Heart left ventricle (tissue), 16 donors: ENCODE measurements around the gene SMYD1. TPM values are rescaled to one million over a fixed set of nuclear protein-coding genes. Genes with fewer than 3 reads are reported as not detected.

Source experiments
- ATAC-seq, 4 donors: fragments of 200-7000 bp; cut with Tn5 transposase; one replicate each; pipeline ENCODE4 v1.9.1; 2020 to 2022; ENCODE audit warnings: moderate library complexity in 4 of 4, mild to moderate bottlenecking in 3 of 4, moderate number of reproducible peaks in 1 of 4
- DNase-seq, 5 donors: peaks; one replicate each; pipeline ENCODE4 v3.0.0-alpha.2; 2020
- H3K27ac ChIP-seq, 12 donors: fragments of 200-600 bp; sonication (generic) in 4 of 12; one replicate each; pipeline versions ENCODE4 v1.5.0 to v1.8.0; 2016 to 2022; ENCODE audit warnings: mild to moderate bottlenecking in 2 of 12
- H3K27me3 ChIP-seq, 9 donors: fragments of 200-600 bp; sonication (generic) in 2 of 9; one replicate each; pipeline versions ENCODE4 v1.5.1 to v1.8.0; 2016 to 2022; ENCODE audit warnings: mild to moderate bottlenecking in 3 of 9
- H3K36me3 ChIP-seq, 9 donors: fragments of 200-600 bp; sonication (generic) in 2 of 9; one replicate each; pipeline versions ENCODE4 v1.5.0 to v1.8.0; 2018 to 2022; ENCODE audit warnings: mild to moderate bottlenecking in 2 of 9
- H3K4me1 ChIP-seq, 12 donors: fragments of 200-600 bp; sonication (generic) in 4 of 12; one replicate each; pipeline versions ENCODE4 v1.5.0 to v1.8.0; 2016 to 2022; ENCODE audit warnings: mild to moderate bottlenecking in 3 of 12
- H3K4me3 ChIP-seq, 12 donors: fragments of 200-600 bp; sonication (generic) in 4 of 12; one replicate each; pipeline versions ENCODE4 v1.5.0 to v1.8.0; 2017 to 2022; ENCODE audit warnings: mild to moderate bottlenecking in 9 of 12, moderate library complexity in 4 of 12
- H3K9me3 ChIP-seq, 12 donors: fragments of 200-600 bp; sonication (generic) in 4 of 12; one replicate each; pipeline versions ENCODE4 v1.5.0 to v1.8.0; 2016 to 2022; ENCODE audit warnings: mild to moderate bottlenecking in 1 of 12
- CTCF ChIP-seq, 12 donors: fragments of 200-600 bp; sonication (generic) in 4 of 12; IDR thresholded peaks; one replicate each; pipeline versions ENCODE4 v1.5.0 to v1.8.0; 2018 to 2022; ENCODE audit warnings: antibody characterized with exemption in 12 of 12, mild to moderate bottlenecking in 5 of 12
- POLR2A ChIP-seq, 2 donors: fragments of 450-650 bp; IDR thresholded peaks; one replicate each; pipeline ENCODE4 v1.6.1; 2017; ENCODE audit warnings: antibody characterized with exemption in 2 of 2, mild to moderate bottlenecking in 2 of 2, moderate library complexity in 2 of 2
- WGBS, 4 donors: extraction: QIAGEN DNeasy Blood & Tissue Kit in 2 of 4; methylation state at CpG; one replicate each; pipeline versions ENCODE4 v1.1.5 to v1.1.7; 2013 to 2018; 5-methylcytosine and 5-hydroxymethylcytosine counted together
- intact Hi-C, 10 donors: fragments of 100-400 bp; cut with DNase I; formaldehyde crosslinking; loops; one replicate each; pipeline versions ENCODE4 v1.11.1 to v1.14.2; 2022
- polyA plus RNA-seq, 2 donors: library from polyadenylated mRNA; stranded (reverse); fragments of 200-250 nt; gene quantifications; one replicate each; pipeline ENCODE4 v1.2.3, GENCODE V29; 2013
- total RNA-seq, 9 donors: library from RNA; depleted of rRNA in 2 of 9; stranded (reverse); fragments of >200 nt in 2 of 9; fragmentation: NEBNext Ultra II Directional in 3 of 9; extraction: Animal tissue kit (Norgen Biotek cat#: 25700) in 3 of 9; gene quantifications; one replicate each; pipeline versions ENCODE4 v1.1.0 to v1.2.4, GENCODE V29; 2016 to 2023
- donor health status: ischemic (EF 13 %, LVEDD 7.1; RV severe dilation, severe dysfunction).
- donor health status: healthy with polysubstance abuse.
- donor health status: DM: no; HTN: yes; CAD: no.
- donor health status: DM: no; HTN: no; CAD: no.
- donor health status: ischemic (EF 25% LVEDD 6.9; RV normal size, moderate dysfunction).
- donor health status: ischemic (EF 25% LVEDD 5.7; RV mildly dilated, moderate dysfunction).
- donor health status: healthy.
- donor health status: DM: yes; HTN: yes; CAD: no.
- donor health status: ischemic (EF 35%, LVEDD 5.7; RV mildly dilated, moderate dysfunction).
- donor health status: nonischemic (EF 11% LVEDD 7.7; RV severe dilation, severe dysfunction).
- donor health status: DM: yes; HTN: yes; CAD: no.
- donor health status: PGD.
- donor health status: ischemic (EF 29% LVEDD 5.4; RV normal size, mild dysfunction).
- donor health status: nonischemic (EF 23%, LVEDD 6.1; RV moderate dilation, normal function).

The SMYD1 gene
- total and polyA plus RNA-seq, 11 donors: 132 to 658 (median 346) TPM

- peak overlapping the region; percentile 2 to 66 (median 54) for H3K4me3 ChIP-seq
- ATAC-seq: peak in 1 of 4 donors; percentile 36
- peak overlapping the region; percentile 23 to 95 (median 86) for H3K27ac ChIP-seq
- WGBS, 4 donors: 32 to 46% (median 43%) methylated on average over 2 of the region's 2 CpGs
- peaks cover 0 to 14% (median 0%) of the 10 kb centered on the region in 12 donors for H3K4me1 ChIP-seq
- intact Hi-C loops: no loop called here
- no peak for TF ChIP-seq CTCF (IDR thresholded peaks at IDR 0.05)
- TF ChIP-seq POLR2A (IDR thresholded peaks at IDR 0.05): no peak
- peaks cover 0 to 2% (median 0%) of the 10 kb centered on the region in 12 donors for H3K9me3 ChIP-seq
- H3K27me3 ChIP-seq: no peaks in the 10 kb centered on the region
- no peaks in the 10 kb centered on the region for H3K36me3 ChIP-seq
- no peak for DNase-seq
Observed at GRCh38 chr2:88068044-88068443, 419 bp downstream of the SMYD1 start.

GRCh38 chr2:88069117-88069516, 1.5 kb downstream of the SMYD1 start:
- H3K27ac ChIP-seq: peak overlapping the region; percentile 55 to 95 (median 86)
- H3K27me3 ChIP-seq: no peaks in the 10 kb centered on the region
- H3K4me3 ChIP-seq: peak overlapping the region; percentile 2 to 66 (median 54)
- ATAC-seq (no peak), DNase-seq (no peak)
- peaks cover 0 to 14% (median 0%) of the 10 kb centered on the region in 12 donors for H3K4me1 ChIP-seq
- H3K9me3 ChIP-seq: peaks cover 0 to 4% (median 0%) of the 10 kb centered on the region in 12 donors
- intact Hi-C loops: no loop called here
- no peaks in the 10 kb centered on the region for H3K36me3 ChIP-seq
- TF ChIP-seq POLR2A (IDR thresholded peaks at IDR 0.05) (no peak), CTCF (IDR thresholded peaks at IDR 0.05) (no peak)

- intact Hi-C loops: no loop called here
- ATAC-seq (no peak), DNase-seq (no peak)
- H3K4me3 ChIP-seq: peak overlapping the region; percentile 2 to 66 (median 54)
- no peaks in the 10 kb centered on the region for H3K27me3 ChIP-seq
- WGBS, 4 donors: 33 to 44% (median 39%) methylated on average over 1 of the region's 1 CpG
- H3K36me3 ChIP-seq: no peaks in the 10 kb centered on the region
- peak overlapping the region in 9 of 12 donors; percentile 14 to 95 (median 85) for H3K27ac ChIP-seq
- TF ChIP-seq POLR2A (IDR thresholded peaks at IDR 0.05) (no peak), CTCF (IDR thresholded peaks at IDR 0.05) (no peak)
- H3K4me1 ChIP-seq: peaks cover 0 to 20% (median 0%) of the 10 kb centered on the region in 12 donors
- peaks cover 0 to 7% (median 0%) of the 10 kb centered on the region in 12 donors for H3K9me3 ChIP-seq
Observed at GRCh38 chr2:88070055-88070454, 2.4 kb downstream of the SMYD1 start.

GRCh38 chr2:88071365-88071764, 3.7 kb downstream of the SMYD1 start:
- Histone ChIP-seq H3K4me3 (peak overlapping the region in 11 of 12 donors; percentile 4 to 66 (median 55)), H3K9me3 (peaks cover 0 to 7% (median 0%) of the 10 kb centered on the region in 12 donors), H3K27me3 (no peaks in the 10 kb centered on the region), H3K4me1 (peaks cover 0 to 19% (median 0%) of the 10 kb centered on the region in 12 donors), H3K27ac (peak overlapping the region in 8 of 12 donors; percentile 10 to 95 (median 52)), H3K36me3 (no peaks in the 10 kb centered on the region)
- intact Hi-C loops: no loop called here
- no peak for ATAC-seq
- 47 to 65% (median 55%) methylated on average over 2 of the region's 2 CpGs for WGBS, 4 donors
- TF ChIP-seq POLR2A (IDR thresholded peaks at IDR 0.05) (no peak), CTCF (IDR thresholded peaks at IDR 0.05) (no peak)
- no peak for DNase-seq
